Subcutaneous abdominal adipose tissue (tissue), 5 donors: ENCODE data around the gene BCL11A.

Source experiments
- H3K27ac ChIP-seq: one replicate; pipeline ENCODE4 v1.7.0; 2013; ENCODE audit warnings: low read depth, mild to moderate bottlenecking, inconsistent platforms, low read length, moderate library complexity
- H3K27me3 ChIP-seq, 5 donors: one replicate each; pipeline ENCODE4 v1.7.0; 2013; ENCODE audit warnings: low read length in 5 of 5, inconsistent platforms in 1 of 5; ENCODE audit not compliant: control insufficient read depth in 5 of 5, insufficient read depth in 4 of 5
- H3K36me3 ChIP-seq, 5 donors: one replicate each; pipeline ENCODE4 v1.7.0; 2013; ENCODE audit warnings: low read length in 5 of 5; ENCODE audit not compliant: control insufficient read depth in 5 of 5, insufficient read depth in 5 of 5
- H3K4me1 ChIP-seq, 5 donors: one replicate each; pipeline ENCODE4 v1.7.0; 2013; ENCODE audit warnings: low read length in 5 of 5, mild to moderate bottlenecking in 3 of 5, moderate library complexity in 1 of 5; ENCODE audit not compliant: control insufficient read depth in 5 of 5, insufficient read depth in 5 of 5
- H3K4me3 ChIP-seq, 5 donors: one replicate each; pipeline ENCODE4 v1.7.0; 2013; ENCODE audit warnings: low read length in 5 of 5, low read depth in 1 of 5
- H3K9ac ChIP-seq, 5 donors: one replicate each; pipeline ENCODE4 v1.7.0; 2013; ENCODE audit warnings: low read length in 5 of 5, mild to moderate bottlenecking in 4 of 5, moderate library complexity in 3 of 5
- H3K9me3 ChIP-seq, 5 donors: one replicate each; pipeline ENCODE4 v1.7.0; 2013; ENCODE audit warnings: low read length in 5 of 5; ENCODE audit not compliant: control insufficient read depth in 5 of 5
- donor health status: healthy.
- donor health status: healthy.
- donor health status: healthy.
- donor health status: healthy.
- donor health status: healthy.

The BCL11A gene

DNA sequence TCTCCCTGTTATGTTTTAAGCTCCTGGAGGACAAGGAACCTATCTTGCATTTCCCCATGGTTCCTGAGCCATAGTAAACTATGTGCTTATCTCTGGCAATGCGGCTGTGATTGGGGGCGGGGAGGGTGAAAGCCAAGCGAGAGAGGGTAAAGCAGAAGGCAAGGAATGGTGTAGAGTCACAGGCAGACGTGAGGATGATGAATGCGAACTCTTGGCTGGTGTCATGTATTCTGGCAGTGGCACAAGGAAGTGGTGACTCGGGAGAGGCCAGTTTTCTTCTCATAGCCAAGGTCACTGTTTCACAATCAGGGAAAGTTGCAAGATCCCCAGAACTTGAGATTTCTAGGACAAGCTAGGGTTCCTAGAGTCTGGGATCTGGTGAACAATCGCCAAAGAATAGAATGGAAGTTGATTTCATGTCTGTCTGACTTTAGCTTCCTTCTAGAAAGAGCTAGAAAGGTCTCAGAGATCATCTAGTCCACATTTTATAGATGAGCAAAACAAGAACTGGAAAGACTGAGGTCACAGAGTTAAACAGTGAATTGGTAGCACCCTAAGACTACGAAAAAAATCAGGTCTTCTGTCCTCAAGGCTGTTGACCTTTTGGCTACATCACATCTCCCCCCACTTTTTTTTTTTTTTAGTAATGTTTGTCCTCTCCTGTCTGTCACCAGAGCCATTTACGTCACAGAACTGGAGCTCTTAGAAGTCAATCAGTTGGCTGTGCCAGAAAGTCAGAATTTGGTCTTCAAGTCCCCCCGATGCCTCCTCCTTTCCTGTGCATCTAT is 137.0 kb downstream of the BCL11A start:
- Histone ChIP-seq H3K9ac (peak overlapping the region in 1 of 5 donors; percentile 8), H3K27ac (no peak overlapping the region), H3K4me3 (no peak overlapping the region), H3K27me3 (peaks cover 0 to 10% (median 5%) of the 10 kb centered on the region in 5 donors), H3K36me3 (no peaks in the 10 kb centered on the region), H3K4me1 (peaks cover 0 to 8% (median 5%) of the 10 kb centered on the region in 5 donors), H3K9me3 (no peaks in the 10 kb centered on the region)

DNA sequence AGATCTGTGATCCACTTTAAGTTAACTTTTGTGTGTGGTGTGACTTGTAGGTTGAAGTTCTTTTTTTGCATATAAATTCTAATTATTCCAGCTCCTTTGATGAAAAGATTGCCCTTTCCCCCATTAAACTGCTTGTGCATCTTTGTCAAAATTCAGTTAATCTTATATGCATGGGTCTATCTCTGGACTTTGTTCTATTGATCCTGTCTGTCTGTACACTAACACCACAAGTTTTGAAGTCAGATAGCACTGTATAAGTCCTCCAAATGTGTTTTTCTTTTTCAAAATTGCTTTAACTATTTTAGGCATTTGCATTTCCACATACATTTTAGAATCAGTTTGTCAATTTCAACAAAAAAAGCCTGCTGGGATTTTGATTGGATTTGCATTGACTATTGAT is 137.6 kb downstream of the BCL11A start:
- Histone ChIP-seq H3K27ac (no peak overlapping the region), H3K9ac (no peak overlapping the region), H3K4me3 (no peak overlapping the region), H3K36me3 (no peaks in the 10 kb centered on the region), H3K4me1 (peaks cover 0 to 8% (median 5%) of the 10 kb centered on the region in 5 donors), H3K9me3 (no peaks in the 10 kb centered on the region), H3K27me3 (peaks cover 0 to 10% (median 5%) of the 10 kb centered on the region in 5 donors)

DNA sequence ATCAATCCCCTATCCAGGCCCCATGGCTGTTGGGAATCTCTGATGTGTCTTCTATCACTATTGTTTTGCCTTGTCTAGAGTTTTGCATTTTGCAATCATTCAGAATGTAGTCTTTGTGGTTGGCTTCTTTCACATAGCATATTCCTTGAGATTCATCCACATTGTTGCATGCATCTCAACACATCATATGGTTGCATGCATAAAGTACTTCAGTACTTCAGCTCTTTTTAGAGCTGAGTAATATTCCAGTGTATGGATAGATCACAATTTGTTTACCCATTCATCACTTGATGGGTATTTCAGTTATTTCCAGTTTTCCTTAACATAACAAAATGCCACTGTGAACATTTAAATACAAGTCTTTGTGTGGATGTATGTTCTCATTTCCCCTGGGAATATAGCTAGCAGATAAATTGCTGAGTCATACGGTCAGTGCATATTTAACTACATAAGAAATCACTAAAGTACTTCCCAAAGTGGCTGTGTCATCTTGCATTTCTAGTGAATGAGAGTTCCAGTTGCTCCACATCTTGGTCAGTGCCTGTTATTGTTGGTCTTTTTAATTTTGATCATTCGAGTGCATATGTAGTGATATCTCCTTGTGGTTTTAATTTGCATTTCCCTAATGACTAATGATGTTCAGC is 138.8 kb downstream of the BCL11A start:
- no peak overlapping the region for H3K27ac ChIP-seq
- H3K9ac ChIP-seq: no peak overlapping the region
- H3K36me3 ChIP-seq: no peaks in the 10 kb centered on the region
- H3K9me3 ChIP-seq: no peaks in the 10 kb centered on the region
- peaks cover 4 to 12% (median 8%) of the 10 kb centered on the region in 5 donors for H3K27me3 ChIP-seq
- H3K4me3 ChIP-seq: no peak overlapping the region
- H3K4me1 ChIP-seq: peaks cover 0 to 8% (median 5%) of the 10 kb centered on the region in 5 donors

DNA sequence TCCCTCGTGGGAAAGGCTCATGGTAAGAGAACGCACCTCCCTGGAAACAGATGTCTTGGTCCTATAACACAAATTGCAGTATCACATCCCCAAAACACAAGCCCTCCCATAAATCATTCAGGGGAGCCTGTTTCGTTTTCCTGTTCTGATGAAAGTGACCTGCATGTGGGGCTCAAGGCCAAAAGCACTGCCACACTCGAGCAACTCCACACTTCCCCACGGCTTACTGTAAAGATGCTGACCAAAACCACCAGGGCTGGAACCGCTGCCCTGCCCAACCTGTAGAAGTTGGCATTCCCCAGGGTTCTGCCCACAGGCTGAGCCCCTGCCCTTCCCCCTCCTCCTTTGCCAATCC is 139.7 kb downstream of the BCL11A start:
- H3K27ac ChIP-seq: no peak overlapping the region
- H3K27me3 ChIP-seq: peaks cover 8 to 18% (median 10%) of the 10 kb centered on the region in 5 donors
- no peak overlapping the region for H3K4me3 ChIP-seq
- H3K9me3 ChIP-seq: no peaks in the 10 kb centered on the region
- H3K4me1 ChIP-seq: peaks cover 0 to 8% (median 5%) of the 10 kb centered on the region in 5 donors
- H3K9ac ChIP-seq: no peak overlapping the region
- no peaks in the 10 kb centered on the region for H3K36me3 ChIP-seq

DNA sequence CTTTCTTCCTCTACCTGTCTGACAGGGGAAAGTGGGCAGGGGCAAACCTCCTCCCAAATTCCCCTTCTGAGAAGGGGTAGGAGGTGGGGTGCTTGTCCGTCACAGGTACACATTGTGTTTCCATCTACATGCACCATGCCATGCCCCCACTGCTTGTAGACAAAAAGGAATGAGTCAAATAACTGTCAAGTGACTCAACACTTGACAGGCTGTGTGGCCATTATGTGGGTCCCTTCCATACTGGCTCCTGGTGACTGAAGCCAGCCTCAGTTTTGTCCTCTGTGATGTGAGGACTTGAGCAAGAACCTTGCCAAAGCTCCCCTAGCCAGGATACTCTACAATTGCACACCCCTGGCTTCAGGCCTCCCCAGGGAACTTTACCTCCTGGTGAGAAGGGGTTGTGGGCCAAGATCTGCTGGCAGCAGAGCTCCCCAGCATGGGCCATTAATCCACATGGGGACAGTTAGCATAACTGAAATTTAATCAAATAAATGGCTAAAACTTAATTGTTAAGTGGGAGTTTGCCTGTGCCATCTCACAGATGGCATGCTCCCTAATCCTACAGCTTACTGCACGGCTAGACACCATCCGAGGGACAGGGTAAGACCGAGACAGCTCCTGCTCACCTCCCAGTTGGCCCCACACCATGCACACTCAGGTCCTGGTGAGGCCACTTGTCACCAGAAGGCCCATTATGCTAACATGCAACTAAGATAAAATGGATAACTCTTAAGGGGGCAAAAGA is 140.2 kb downstream of the BCL11A start:
- H3K9me3 ChIP-seq: no peaks in the 10 kb centered on the region
- H3K36me3 ChIP-seq: no peaks in the 10 kb centered on the region
- H3K4me1 ChIP-seq: peaks cover 0 to 8% (median 5%) of the 10 kb centered on the region in 5 donors
- no peak overlapping the region for H3K27ac ChIP-seq
- no peak overlapping the region for H3K9ac ChIP-seq
- no peak overlapping the region for H3K4me3 ChIP-seq
- peaks cover 9 to 21% (median 10%) of the 10 kb centered on the region in 5 donors for H3K27me3 ChIP-seq

DNA sequence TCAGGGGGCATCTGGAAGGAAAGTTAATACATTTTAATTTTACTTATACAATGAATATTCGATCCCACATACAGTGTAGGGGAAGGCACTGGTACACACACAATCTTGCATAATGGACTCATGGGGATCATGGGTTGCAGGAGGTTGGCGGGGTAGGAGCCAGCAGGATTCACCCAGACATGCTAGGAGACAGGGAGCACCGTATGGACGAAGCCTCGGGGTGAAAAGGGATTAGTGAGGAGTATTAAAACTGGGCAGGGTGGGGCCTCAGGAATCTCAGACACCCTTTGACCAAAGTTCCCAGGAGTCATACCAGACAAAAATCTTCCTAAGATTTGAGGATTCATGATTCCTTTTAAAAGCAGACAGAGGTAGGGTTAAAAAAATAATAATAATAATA is 140.8 kb downstream of the BCL11A start:
- peaks cover 9 to 21% (median 10%) of the 10 kb centered on the region in 5 donors for H3K27me3 ChIP-seq
- peaks cover 0 to 8% (median 5%) of the 10 kb centered on the region in 5 donors for H3K4me1 ChIP-seq
- H3K36me3 ChIP-seq: no peaks in the 10 kb centered on the region
- no peak overlapping the region for H3K9ac ChIP-seq
- H3K9me3 ChIP-seq: no peaks in the 10 kb centered on the region
- no peak overlapping the region for H3K4me3 ChIP-seq
- no peak overlapping the region for H3K27ac ChIP-seq

DNA sequence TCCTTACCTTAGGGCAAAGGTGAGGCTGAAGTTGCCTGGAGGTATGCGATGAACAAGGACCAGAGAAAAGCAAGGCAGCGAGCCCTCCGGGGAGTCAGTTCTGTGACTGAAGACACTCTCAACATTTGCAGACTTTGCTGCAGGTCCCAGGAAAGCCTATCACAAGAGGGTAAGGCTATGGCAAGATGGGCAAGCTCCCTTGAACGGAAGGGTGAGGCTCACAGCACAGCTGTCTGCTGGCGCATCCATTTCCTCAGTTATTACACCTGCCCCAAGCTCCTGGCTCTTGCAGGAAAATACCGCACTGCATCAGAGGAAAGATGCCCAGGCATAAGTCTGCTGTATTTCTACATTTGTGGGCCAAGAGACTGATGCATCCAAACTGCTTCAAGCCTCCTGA is 141.4 kb downstream of the BCL11A start:
- H3K36me3 ChIP-seq: no peaks in the 10 kb centered on the region
- no peak overlapping the region for H3K27ac ChIP-seq
- H3K4me1 ChIP-seq: peaks cover 0 to 8% (median 5%) of the 10 kb centered on the region in 5 donors
- no peak overlapping the region for H3K9ac ChIP-seq
- H3K4me3 ChIP-seq: no peak overlapping the region
- peaks cover 9 to 21% (median 10%) of the 10 kb centered on the region in 5 donors for H3K27me3 ChIP-seq
- no peaks in the 10 kb centered on the region for H3K9me3 ChIP-seq

DNA sequence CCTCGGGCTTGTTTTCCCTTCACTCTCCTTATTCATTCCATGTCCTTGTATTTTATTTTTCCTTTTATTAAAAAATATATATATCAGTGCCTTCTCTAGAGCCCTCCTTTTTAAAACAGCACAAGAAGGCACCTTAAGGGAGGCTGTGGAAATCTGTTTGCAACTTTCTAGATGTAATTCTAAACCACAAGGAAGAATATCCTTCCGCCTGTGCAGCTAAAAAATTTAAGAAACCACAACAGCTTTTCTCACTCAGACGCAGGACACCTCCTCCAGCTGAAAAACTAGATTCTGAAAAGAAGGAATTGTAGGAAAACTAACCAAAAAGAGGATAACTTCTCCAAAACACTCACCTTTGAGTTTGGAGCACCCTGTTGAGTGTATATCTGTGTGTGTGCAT is 142.2 kb downstream of the BCL11A start:
- H3K27me3 ChIP-seq: peaks cover 9 to 21% (median 10%) of the 10 kb centered on the region in 5 donors
- no peaks in the 10 kb centered on the region for H3K36me3 ChIP-seq
- H3K9ac ChIP-seq: no peak overlapping the region
- no peak overlapping the region for H3K4me3 ChIP-seq
- H3K27ac ChIP-seq: no peak overlapping the region
- peaks cover 0 to 4% (median 3%) of the 10 kb centered on the region in 5 donors for H3K4me1 ChIP-seq
- no peaks in the 10 kb centered on the region for H3K9me3 ChIP-seq

DNA sequence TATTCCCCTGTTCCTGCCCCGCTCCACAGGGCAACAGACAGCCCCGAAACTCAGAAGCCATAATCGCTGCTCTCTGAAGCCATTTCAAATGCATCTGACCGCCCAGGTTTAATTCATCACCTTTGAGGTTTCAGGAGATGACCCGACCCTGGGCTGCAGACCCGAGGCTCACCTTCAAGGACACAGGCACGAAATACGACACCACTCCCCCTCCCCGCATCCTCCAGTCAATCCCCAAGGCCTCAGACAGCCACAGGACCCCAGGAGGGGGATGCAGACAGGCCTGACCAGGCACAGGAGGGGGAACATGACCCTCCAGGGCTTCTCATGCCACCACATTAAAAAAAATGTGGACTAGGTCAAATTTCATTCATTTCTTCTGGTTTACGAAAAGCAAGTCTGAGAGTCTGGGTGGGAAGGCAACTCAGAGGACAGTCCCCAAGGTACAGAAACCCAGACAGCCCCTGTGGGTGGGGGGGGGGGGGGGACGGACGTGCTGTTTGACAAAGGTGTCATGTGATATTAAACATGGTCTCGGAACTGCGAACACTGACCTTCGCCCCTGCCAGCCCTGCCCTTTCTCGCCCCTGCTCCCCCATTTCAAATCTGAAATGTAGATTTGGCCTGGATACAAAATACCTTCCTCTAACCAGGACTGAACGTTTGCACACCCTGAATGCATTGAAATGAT is 142.9 kb downstream of the BCL11A start:
- peaks cover 9 to 22% (median 10%) of the 10 kb centered on the region in 5 donors for H3K27me3 ChIP-seq
- no peaks in the 10 kb centered on the region for H3K36me3 ChIP-seq
- H3K9me3 ChIP-seq: no peaks in the 10 kb centered on the region
- no peak overlapping the region for H3K4me3 ChIP-seq
- no peak overlapping the region for H3K27ac ChIP-seq
- H3K4me1 ChIP-seq: no peaks in the 10 kb centered on the region
- H3K9ac ChIP-seq: no peak overlapping the region
